8988T (cell line): ENCODE results near the gene POLH.
"Not testable (repeated sequence)": the region's sequence is repeated elsewhere in the genome, so short reads cannot be mapped to it uniquely, and the experiment has no call there.

Source experiments
- DNase-seq: peaks from one replicate; pipeline ENCODE4 v3.0.0; 2011

Gene POLH

GRCh38 chr6:43575772-43576551, at the start of gene POLH, which contains the start of gene XPO5:
POLH (plus strand) TSS chr6:43576185; CDS start chr6:43582320, 6,135 bp downstream.
XPO5 (minus strand) TSS chr6:43576038; CDS start chr6:43575864, 174 bp downstream.
- DNase-seq: peak; percentile 88

GRCh38 chr6:43532201-43532600, 43.8 kb upstream of the POLH start:
- DNase-seq: no peak

GRCh38 chr6:43538986-43539385, 37.0 kb upstream of the POLH start:
- DNase-seq: not testable (repeated sequence)

DNA sequence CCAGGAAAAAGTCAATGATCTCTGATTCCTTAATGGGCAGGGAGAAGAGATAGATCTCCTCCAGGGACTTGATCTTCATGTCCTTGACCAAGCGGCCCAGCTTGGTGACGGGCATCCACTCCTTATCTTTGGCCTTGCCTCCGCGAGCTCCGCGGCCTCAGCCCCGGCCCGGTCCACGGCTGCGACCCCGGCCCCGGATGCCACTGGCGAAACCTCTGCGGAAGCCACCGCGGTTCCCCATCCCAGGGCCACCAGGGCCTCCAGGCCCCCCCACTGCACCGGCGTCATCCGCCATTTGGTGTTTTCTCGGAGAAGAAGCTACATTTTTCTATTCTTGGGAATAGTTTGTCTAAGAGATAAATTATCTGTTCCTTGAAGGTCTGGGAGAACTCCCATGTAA, 36.6 kb upstream of the POLH start:
- DNase-seq: not testable (repeated sequence)

GRCh38 chr6:43540507-43540906, 35.5 kb upstream of the POLH start:
- DNase-seq: no peak

- DNase-seq: no peak
Measured at GRCh38 chr6:43541774-43542471, 34.1 kb upstream of the POLH start.

GRCh38 chr6:43544461-43544860, 31.5 kb upstream of the POLH start:
- DNase-seq: no peak

DNA sequence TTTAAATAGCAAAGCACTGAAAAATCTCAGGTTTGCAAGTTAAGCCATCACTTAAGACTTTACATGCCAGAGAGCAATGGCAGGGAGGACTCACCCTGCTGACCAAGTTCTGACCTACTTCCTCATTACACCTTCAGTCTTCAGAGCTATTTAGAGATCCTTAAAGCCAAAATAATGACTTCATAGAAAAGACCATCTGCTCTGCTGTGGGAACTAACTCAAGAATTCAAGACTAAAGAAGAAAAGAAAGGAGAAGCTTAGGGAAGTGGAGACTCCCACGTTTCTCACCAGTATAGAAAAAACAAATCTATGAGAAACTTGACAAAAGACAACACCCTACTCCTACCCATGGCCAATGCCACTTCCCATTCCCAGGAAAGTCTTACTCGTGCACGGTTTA, 28.8 kb upstream of the POLH start:
- DNase-seq: no peak

DNA sequence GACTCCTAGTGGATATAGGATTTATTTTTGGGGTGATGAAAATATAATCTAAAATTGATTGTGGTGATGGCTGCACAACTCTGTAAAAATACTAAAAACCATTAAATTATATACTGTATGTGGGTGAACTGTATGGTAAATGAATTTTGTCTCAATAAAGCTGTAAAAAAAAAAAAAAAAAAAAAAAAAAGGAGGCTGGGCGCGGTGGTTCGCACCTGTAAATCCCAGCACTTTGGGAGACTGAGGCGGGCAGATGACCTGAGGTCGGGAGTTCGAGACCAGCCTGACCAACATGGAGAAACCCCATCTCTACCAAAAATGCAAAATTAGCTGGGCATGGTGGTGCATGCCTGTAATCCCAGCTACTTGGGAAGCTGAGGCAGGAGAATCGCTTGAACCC, 18.4 kb upstream of the POLH start:
- not testable (repeated sequence) for DNase-seq

- DNase-seq: no peak
Measured at GRCh38 chr6:43559328-43559727, 16.7 kb upstream of the POLH start.

GRCh38 chr6:43570876-43571441, 5.0 kb upstream of the POLH start:
- no peak for DNase-seq

- no peak for DNase-seq
Measured at GRCh38 chr6:43572015-43572414, 4.0 kb upstream of the POLH start.

GRCh38 chr6:43575105-43575771, 747 bp upstream of the POLH start:
- DNase-seq: peak; percentile 13

DNA sequence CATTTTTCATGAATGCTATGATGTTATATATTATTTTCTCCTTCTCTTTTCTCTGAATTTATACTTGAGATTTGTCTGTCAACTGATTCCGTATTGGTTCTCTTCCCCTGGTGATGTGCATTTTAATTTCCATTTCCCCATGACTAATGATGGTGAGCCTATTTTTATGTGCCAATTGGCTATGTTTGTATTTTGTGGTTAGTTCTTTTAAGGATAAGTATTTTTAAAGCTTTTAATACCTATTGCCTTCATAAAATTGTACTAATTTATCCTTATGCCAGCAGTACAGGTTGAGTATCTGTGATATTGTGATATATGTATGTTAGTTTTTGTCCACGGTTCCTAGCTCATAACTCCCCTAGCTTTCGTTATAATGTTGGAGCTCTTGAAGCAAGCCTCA, 2.8 kb downstream of the POLH start:
- DNase-seq: no peak

DNA sequence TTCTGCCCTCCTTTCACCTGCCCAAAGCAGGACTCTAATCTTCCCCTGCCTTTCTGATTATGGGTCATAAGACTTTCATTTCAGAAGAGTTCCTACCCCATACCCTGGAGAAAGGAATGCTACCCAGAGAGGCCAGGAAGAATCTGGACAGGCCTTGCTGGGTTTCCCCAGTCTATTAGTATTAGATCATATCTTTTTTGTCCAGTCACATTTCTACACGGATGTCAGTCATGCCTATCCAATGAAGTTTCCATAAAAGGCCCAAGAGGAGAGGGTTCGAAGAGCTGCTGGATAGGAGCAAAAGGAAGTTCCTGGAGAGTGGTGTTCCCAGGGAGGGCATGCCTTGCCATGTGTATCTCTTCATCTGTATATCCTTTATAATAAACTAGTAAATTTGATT, 3.2 kb downstream of the POLH start:
- peak; percentile 24 for DNase-seq

DNA sequence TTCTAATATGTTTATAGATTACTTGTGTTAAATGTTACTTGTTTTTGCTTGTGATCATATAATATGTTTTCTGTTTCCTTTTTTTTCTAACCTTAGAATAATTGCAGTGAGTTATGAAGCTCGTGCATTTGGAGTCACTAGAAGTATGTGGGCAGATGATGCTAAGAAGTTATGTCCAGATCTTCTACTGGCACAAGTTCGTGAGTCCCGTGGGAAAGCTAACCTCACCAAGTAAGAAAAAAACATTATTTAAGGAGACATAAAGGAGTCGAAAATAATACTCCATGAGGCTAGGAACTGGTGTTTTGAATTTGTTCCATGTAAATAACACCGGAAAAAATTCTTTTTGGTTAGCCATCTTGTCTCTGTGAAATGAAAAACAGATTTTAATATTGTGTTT, 6.9 kb downstream of the POLH start:
- no peak for DNase-seq

GRCh38 chr6:43584892-43585570, 9.0 kb downstream of the POLH start:
- DNase-seq: no peak

DNA sequence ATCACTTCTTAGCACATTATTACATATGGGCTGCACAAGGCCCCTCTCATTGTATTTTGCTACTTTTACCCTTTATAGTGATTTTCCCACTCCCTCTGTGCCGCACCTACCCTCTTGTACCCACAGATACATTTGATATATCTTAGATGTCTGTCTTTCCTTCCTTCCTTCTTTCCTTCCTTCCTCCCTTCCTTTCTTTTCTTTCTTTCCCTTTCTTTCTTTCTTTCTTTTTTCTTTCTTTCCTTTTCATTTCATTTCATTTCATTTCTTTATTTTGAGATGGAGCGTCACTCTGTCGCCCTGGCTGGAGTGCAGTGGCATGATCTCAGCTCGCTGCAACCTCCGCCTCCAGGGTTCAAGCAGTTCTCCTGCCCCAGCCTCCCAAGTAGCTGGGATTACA, 12.2 kb downstream of the POLH start:
- DNase-seq: no peak

- not testable (repeated sequence) for DNase-seq
Measured at GRCh38 chr6:43589564-43589963, 13.6 kb downstream of the POLH start.

DNA sequence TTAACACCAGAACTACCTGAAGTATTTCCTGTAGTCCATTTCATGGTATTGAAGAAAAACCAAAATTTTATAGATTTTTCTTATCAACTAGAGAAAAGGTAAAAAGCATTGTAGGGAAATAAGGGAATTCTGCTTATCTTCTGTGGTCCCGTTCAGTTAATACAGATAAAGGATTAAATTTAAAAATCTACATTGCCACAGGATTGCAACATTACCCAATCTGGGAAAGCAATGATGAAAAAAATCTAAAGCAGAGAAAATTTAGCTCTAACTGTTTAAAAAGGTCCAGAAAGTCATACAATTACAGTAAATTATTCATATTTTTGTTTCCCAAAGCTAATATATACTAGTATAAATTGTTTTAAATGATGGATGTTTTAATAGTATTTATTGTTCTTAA, 18.0 kb downstream of the POLH start:
- DNase-seq: no peak

- no peak for DNase-seq
Measured at GRCh38 chr6:43600595-43600994, 24.6 kb downstream of the POLH start.

GRCh38 chr6:43604174-43604573, 28.2 kb downstream of the POLH start:
- DNase-seq: no peak

GRCh38 chr6:43606019-43606418, 30.0 kb downstream of the POLH start:
- no peak for DNase-seq
